Spleen (tissue), 7 donors: Measurements from ENCODE around the gene TMEM217.

ENCODE experiments used
- POLR2A ChIP-seq, 3 donors: fragments of 450-650 bp; IDR thresholded peaks; one replicate each; pipeline ENCODE4 v1.5.1; 2017; ENCODE audit warnings: antibody characterized with exemption in 3 of 3, mild to moderate bottlenecking in 1 of 3
- TF ChIP-seq, protein P1 (sequence below), 11 experiments: fragments of 200-600 bp in 7 of 11; fragments of 450-650 bp in 4 of 11; sonication (generic) in 4 of 11; IDR thresholded peaks in 8 of 11; conservative IDR thresholded peaks in 3 of 11; 1 replicate in 7 of 11; 2 replicates in 4 of 11; pipeline versions ENCODE4 v1.4.0 to v1.8.0; 2016 to 2021; ENCODE audit warnings: antibody characterized with exemption in 11 of 11, inconsistent platforms in 4 of 11, mild to moderate bottlenecking in 1 of 11
- donor health status: DM: no; HTN: no; CAD: no; lungs with moderate emphysema.
- donor health status: DM: no; HTN: no; CAD: no.
- donor health status: DM: no; HTN: no; CAD: no.

DNA sequence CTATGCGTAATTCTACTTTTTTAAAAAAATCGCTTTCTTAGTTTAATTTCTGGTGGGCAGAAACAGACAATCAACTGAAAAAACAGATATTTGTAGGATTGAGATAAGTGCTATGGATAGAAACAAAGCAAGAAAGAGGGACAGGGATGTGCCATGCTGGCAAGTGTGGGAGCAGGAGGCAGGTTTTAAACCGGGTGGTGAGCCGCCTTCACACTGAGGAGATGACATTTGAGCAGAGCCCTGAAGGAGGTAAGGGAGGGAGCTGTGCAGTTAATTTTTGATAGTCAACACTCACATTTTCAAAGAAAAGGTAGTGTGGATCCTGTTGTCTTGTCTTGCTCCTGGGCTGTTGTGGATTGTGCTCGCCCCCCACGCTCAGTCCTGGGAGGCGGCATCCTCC lies 46.8 kb upstream of the TMEM217 start:
- no peak for TF ChIP-seq POLR2A (IDR thresholded peaks at IDR 0.05)
- TF ChIP-seq, protein P1, sequence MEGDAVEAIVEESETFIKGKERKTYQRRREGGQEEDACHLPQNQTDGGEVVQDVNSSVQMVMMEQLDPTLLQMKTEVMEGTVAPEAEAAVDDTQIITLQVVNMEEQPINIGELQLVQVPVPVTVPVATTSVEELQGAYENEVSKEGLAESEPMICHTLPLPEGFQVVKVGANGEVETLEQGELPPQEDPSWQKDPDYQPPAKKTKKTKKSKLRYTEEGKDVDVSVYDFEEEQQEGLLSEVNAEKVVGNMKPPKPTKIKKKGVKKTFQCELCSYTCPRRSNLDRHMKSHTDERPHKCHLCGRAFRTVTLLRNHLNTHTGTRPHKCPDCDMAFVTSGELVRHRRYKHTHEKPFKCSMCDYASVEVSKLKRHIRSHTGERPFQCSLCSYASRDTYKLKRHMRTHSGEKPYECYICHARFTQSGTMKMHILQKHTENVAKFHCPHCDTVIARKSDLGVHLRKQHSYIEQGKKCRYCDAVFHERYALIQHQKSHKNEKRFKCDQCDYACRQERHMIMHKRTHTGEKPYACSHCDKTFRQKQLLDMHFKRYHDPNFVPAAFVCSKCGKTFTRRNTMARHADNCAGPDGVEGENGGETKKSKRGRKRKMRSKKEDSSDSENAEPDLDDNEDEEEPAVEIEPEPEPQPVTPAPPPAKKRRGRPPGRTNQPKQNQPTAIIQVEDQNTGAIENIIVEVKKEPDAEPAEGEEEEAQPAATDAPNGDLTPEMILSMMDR (IDR thresholded peaks at IDR 0.05 in 8 of 11, conservative IDR thresholded peaks at IDR 0.05 in 3 of 11), result no peak
